ENCODE data around the gene TBC1D24.
"Not testable (repeated sequence)": the region's sequence is repeated elsewhere in the genome, so short reads cannot be mapped to it uniquely, and the experiment has no call there.

TBC1D24 gene

DNA sequence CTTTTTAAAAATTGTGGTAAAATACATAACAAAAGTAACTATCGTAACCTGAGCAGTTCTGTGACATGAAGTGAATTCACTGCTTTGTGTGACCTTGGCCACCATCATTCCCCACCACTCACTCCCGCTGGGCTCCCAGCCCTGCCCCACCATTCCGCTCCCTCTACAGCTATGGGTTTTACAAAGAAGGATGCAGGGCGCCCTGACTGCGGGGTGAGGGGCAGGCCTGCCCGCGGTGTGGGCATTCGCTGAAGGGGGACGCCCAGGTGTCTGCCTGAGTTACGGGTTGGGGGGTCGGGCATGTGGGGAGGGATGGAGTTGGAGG, 56.4 kb downstream of the TBC1D24 start, which contains the start of gene CEMP1:
Gene CEMP1, minus strand, starts transcription at position 38 of the 325 bp plus-strand sequence. CDS start 335 bp downstream, outside the sequence.
- no peak for TF ChIP-seq EZH2 (optimal IDR thresholded peaks at IDR 0.05; ENCODE audit: low read depth, low read length)
- TF ChIP-seq EZH2phosphoT487 (IDR thresholded peaks at IDR 0.05; ENCODE audit: low read length), result no peak
- TF ChIP-seq, protein P1, sequence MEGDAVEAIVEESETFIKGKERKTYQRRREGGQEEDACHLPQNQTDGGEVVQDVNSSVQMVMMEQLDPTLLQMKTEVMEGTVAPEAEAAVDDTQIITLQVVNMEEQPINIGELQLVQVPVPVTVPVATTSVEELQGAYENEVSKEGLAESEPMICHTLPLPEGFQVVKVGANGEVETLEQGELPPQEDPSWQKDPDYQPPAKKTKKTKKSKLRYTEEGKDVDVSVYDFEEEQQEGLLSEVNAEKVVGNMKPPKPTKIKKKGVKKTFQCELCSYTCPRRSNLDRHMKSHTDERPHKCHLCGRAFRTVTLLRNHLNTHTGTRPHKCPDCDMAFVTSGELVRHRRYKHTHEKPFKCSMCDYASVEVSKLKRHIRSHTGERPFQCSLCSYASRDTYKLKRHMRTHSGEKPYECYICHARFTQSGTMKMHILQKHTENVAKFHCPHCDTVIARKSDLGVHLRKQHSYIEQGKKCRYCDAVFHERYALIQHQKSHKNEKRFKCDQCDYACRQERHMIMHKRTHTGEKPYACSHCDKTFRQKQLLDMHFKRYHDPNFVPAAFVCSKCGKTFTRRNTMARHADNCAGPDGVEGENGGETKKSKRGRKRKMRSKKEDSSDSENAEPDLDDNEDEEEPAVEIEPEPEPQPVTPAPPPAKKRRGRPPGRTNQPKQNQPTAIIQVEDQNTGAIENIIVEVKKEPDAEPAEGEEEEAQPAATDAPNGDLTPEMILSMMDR (IDR thresholded peaks at IDR 0.05; ENCODE audit: low read length), result no peak
- H3K27me3 ChIP-seq (replicated peaks; ENCODE audit: insufficient read depth, low read length), result no peaks in the 10 kb centered on the region
- peak within 1 kb of the TSS; percentile 84 for H3K27ac ChIP-seq (ENCODE audit: low read length)
- H2AFZ ChIP-seq (ENCODE audit: low read length), result peak within 1 kb of the TSS; percentile 81
- H3K79me2 ChIP-seq (ENCODE audit: low read length), result peaks cover 7% of the 10 kb centered on the region
- H3K4me1 ChIP-seq (ENCODE audit: low read length), result peaks cover 9% of the 10 kb centered on the region
- H3K4me2 ChIP-seq (ENCODE audit: low read depth, low read length), result peak within 1 kb of the TSS; percentile 79
- H3K9me2 ChIP-seq (replicated peaks; ENCODE audit: insufficient read depth, low read length), result no peaks in the 10 kb centered on the region
- no peaks in the 10 kb centered on the region for H4K20me1 ChIP-seq (ENCODE audit: insufficient read depth, low read length)
- peak within 1 kb of the TSS; percentile 70 for H3K4me3 ChIP-seq (ENCODE audit: low read length)
- no peak for DNase-seq
- peak within 1 kb of the TSS; percentile 80 for H3K9ac ChIP-seq (ENCODE audit: low read length)
- no peaks in the 10 kb centered on the region for H3K36me3 ChIP-seq (replicated peaks; ENCODE audit: insufficient read depth, low read length)
- H3K9me3 ChIP-seq (replicated peaks; ENCODE audit: insufficient read depth, low read length), result no peaks in the 10 kb centered on the region
- peaks cover 20% of the 10 kb centered on the region for H3F3A ChIP-seq (ENCODE audit: insufficient read depth, low read length)

DNA sequence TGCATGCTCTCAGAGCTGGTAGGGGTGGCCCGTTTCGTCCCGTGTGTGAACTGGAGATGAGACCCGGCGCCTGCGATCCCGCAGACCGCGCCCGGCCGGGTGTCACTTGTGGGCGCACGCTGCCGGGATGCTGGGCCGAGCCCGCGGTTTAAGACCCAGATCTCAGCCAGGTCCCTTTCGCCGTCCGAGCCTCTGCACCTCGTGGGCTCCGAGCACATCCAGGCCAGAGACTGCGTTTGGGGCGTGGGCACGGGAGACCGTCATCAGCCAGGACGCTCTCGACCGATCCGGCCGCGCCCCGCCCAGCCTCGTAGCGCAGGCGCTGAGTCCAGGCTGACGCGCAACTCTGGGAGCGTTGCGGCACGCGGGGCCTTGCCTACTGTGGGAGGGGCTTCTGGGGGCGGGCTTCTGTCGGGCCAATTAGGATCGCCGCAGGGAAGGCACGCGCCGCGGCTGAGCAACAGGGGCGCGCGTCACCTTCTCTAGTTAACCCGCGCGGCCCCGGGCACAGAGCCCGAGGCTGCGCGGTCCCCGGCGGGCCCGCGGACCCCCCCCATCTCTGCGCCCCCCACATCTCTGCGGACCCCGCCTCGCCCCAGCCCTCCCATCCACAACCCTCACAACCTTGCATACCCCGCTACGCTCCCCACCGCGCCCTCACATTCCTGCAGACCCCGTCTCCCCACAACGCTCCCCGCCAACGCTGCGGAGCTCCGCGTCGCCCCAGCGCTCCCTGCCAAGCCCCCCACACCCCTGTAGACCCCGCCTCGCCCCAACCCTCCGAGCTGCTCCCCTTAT, 57.0 kb downstream of the TBC1D24 start:
- Histone ChIP-seq H3K9me2 (replicated peaks; ENCODE audit: insufficient read depth, low read length) (no peaks in the 10 kb centered on the region), H3F3A (ENCODE audit: insufficient read depth, low read length) (peaks cover 20% of the 10 kb centered on the region), H3K79me2 (ENCODE audit: low read length) (peaks cover 5% of the 10 kb centered on the region), H3K27ac (ENCODE audit: low read length) (peak overlapping the region; percentile 84), H3K4me2 (ENCODE audit: low read depth, low read length) (peak overlapping the region; percentile 79), H3K36me3 (replicated peaks; ENCODE audit: insufficient read depth, low read length) (no peaks in the 10 kb centered on the region), H3K4me1 (ENCODE audit: low read length) (peaks cover 9% of the 10 kb centered on the region), H4K20me1 (ENCODE audit: insufficient read depth, low read length) (no peaks in the 10 kb centered on the region), H3K9ac (ENCODE audit: low read length) (peak overlapping the region; percentile 80), H2AFZ (ENCODE audit: low read length) (peak overlapping the region; percentile 81), H3K9me3 (replicated peaks; ENCODE audit: insufficient read depth, low read length) (no peaks in the 10 kb centered on the region), H3K27me3 (replicated peaks; ENCODE audit: insufficient read depth, low read length) (no peaks in the 10 kb centered on the region), H3K4me3 (ENCODE audit: low read length) (peak overlapping the region; percentile 70)
- TF ChIP-seq EZH2phosphoT487 (IDR thresholded peaks at IDR 0.05; ENCODE audit: low read length), result no peak
- TF ChIP-seq, protein P1 (IDR thresholded peaks at IDR 0.05; ENCODE audit: low read length), result no peak
- no peak for TF ChIP-seq EZH2 (optimal IDR thresholded peaks at IDR 0.05; ENCODE audit: low read depth, low read length)
- peak; percentile 99 for DNase-seq

DNA sequence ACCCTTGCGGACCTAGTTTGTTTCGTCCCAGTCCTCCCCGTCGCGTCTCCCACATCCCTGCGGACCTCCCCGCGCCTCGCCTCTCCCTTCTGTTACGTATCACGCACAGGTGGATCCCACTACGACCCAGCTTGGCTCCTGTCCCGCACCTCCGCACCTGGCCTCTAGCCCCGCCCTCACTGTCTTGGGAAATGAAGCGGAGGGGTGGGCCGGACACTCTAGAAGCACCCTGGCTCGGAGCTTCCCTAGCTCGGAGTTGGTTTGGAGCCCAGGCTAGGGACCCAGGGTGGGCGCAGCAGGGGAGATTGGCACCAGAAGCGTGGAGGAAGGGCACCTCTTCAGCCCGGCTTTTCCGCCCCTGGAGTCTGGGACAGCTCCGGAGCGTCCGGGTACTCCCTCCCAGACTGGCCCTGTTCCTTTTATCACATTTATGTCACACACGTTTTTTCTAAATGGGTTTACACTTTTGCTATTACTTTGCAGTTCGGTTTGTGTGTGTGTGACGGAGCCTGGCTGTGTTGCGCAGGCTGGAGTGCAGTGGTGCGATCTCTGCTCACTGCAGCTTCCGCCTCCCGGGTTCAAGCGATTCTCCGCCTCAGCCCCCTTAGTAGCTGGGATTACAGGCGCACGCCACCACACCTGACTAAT, 57.7 kb downstream of the TBC1D24 start:
- H3K9ac ChIP-seq (ENCODE audit: low read length), result peak overlapping the region; percentile 80
- H3K27ac ChIP-seq (ENCODE audit: low read length), result peak overlapping the region; percentile 84
- peak overlapping the region; percentile 70 for H3K4me3 ChIP-seq (ENCODE audit: low read length)
- H3F3A ChIP-seq (ENCODE audit: insufficient read depth, low read length), result peaks cover 26% of the 10 kb centered on the region
- TF ChIP-seq, protein P1 (IDR thresholded peaks at IDR 0.05; ENCODE audit: low read length), result no peak
- TF ChIP-seq EZH2phosphoT487 (IDR thresholded peaks at IDR 0.05; ENCODE audit: low read length), result no peak
- TF ChIP-seq EZH2 (optimal IDR thresholded peaks at IDR 0.05; ENCODE audit: low read depth, low read length), result no peak
- H3K79me2 ChIP-seq (ENCODE audit: low read length), result no peaks in the 10 kb centered on the region
- no peaks in the 10 kb centered on the region for H3K27me3 ChIP-seq (replicated peaks; ENCODE audit: insufficient read depth, low read length)
- peak; percentile 61 for DNase-seq
- no peaks in the 10 kb centered on the region for H4K20me1 ChIP-seq (ENCODE audit: insufficient read depth, low read length)
- peak overlapping the region; percentile 70 for H3K4me2 ChIP-seq (ENCODE audit: low read depth, low read length)
- peak overlapping the region; percentile 81 for H2AFZ ChIP-seq (ENCODE audit: low read length)
- no peaks in the 10 kb centered on the region for H3K36me3 ChIP-seq (replicated peaks; ENCODE audit: insufficient read depth, low read length)
- H3K9me2 ChIP-seq (replicated peaks; ENCODE audit: insufficient read depth, low read length), result no peaks in the 10 kb centered on the region
- H3K4me1 ChIP-seq (ENCODE audit: low read length), result peaks cover 9% of the 10 kb centered on the region
- H3K9me3 ChIP-seq (replicated peaks; ENCODE audit: insufficient read depth, low read length), result no peaks in the 10 kb centered on the region

DNA sequence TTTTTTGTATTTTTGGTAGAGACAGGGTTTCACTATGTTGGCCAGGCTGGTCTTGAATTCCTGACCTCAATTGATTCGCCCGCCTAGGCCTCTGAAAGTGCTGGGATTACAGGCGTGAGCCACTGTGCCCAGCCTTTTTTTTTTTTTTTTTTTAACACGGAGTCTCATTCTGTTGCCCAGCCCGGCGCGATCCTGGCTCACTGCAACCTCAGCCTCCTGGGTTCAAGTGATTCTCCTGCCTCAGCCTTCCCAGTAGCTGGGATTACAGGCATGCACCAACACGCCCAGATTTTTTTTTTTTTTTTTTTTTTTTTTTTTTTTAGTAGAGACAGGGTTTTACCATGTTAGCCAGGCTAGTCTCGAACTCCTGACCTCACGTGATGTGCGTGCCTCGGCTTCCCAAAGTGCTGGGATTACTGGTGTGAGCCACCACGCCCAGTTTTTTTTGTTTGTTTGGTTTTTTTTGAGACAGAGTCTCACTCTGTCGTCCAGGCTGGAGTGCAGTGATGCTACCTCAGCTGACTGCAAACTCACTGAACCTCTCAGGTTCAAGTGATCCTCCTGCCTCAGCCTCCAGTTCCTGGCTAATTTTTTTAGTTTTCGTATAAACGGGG, 58.3 kb downstream of the TBC1D24 start:
- H3K4me2 ChIP-seq (ENCODE audit: low read depth, low read length), result peak overlapping the region; percentile 70; the same call in 1 of the 2 replicates
- not testable (repeated sequence) for H3K9me2 ChIP-seq (replicated peaks; ENCODE audit: insufficient read depth, low read length); H3K36me3 ChIP-seq (replicated peaks; ENCODE audit: insufficient read depth, low read length); H3K27me3 ChIP-seq (replicated peaks; ENCODE audit: insufficient read depth, low read length); DNase-seq; H3K4me1 ChIP-seq (ENCODE audit: low read length); H4K20me1 ChIP-seq (ENCODE audit: insufficient read depth, low read length); H3K79me2 ChIP-seq (ENCODE audit: low read length); H3K9me3 ChIP-seq (replicated peaks; ENCODE audit: insufficient read depth, low read length)
- H3F3A ChIP-seq (ENCODE audit: insufficient read depth, low read length), result peaks cover 26% of the 10 kb centered on the region
- H3K9ac ChIP-seq (ENCODE audit: low read length), result peak overlapping the region; percentile 80; the same call in 1 of the 2 replicates
- peak overlapping the region; percentile 70 for H3K4me3 ChIP-seq (ENCODE audit: low read length)
- peak overlapping the region; percentile 81; the same call in 1 of the 2 replicates for H2AFZ ChIP-seq (ENCODE audit: low read length)
- H3K27ac ChIP-seq (ENCODE audit: low read length), result peak overlapping the region; percentile 84; the same call in 1 of the 2 replicates

Measured in MM.1S (cell line).